IMR-90 (cell line): Measurements from ENCODE around the gene PDE11A. TPM values are rescaled to one million over a fixed set of nuclear protein-coding genes. Genes with fewer than 3 reads are reported as not detected.
"Not testable (repeated sequence)": the region's sequence is repeated elsewhere in the genome, so short reads cannot be mapped to it uniquely, and the experiment has no call there.

Experiments
- ATAC-seq: fragments of 200-7000 bp; cut with Tn5 transposase; 2 replicates; pipeline ENCODE4 v1.9.1; 2020; ENCODE audit warnings: low read depth, mild to moderate bottlenecking, moderate library complexity
- BruUV-seq: library from RNA; stranded (reverse); fragments of 400-500 nt; replicated peaks from 2 replicates; lab custom pipeline; 2021; lab: Mats Ljungman, UMichigan
- CTCF ChIA-PET: fragments of 300-600 bp; formaldehyde crosslinking; extraction: SDS; loops from one replicate; lab custom pipeline; 2021; ENCODE audit warnings: antibody characterized with exemption; lab: Yijun Ruan, JAX
- POLR2A ChIA-PET: fragments of 300-600 bp; sonication (Branson Sonifier 250); formaldehyde crosslinking; loops from one replicate; lab custom pipeline; 2022; ENCODE audit warnings: antibody characterized with exemption; ENCODE audit not compliant: unreplicated experiment; lab: Charles Lee
- DNase-seq: peaks from one replicate; pipeline ENCODE4 v3.0.0; 2013
- H2AFZ ChIP-seq: replicated peaks from 2 replicates; pipeline ENCODE3; 2013; ENCODE audit warnings: low read length, mild to moderate bottlenecking; ENCODE audit not compliant: poor library complexity
- H2AK5ac ChIP-seq: 2 replicates; pipeline ENCODE4 v1.6.1; 2013; ENCODE audit warnings: low read depth, low read length, inconsistent platforms
- H2AK9ac ChIP-seq: replicated peaks from 2 replicates; pipeline ENCODE3; 2013; ENCODE audit warnings: mild to moderate bottlenecking, low read depth, low read length, moderate library complexity; ENCODE audit not compliant: poor library complexity
- H2BK120ac ChIP-seq: 2 replicates; pipeline ENCODE4 v1.6.1; 2013; ENCODE audit warnings: low read depth, low read length, inconsistent platforms
- H2BK15ac ChIP-seq: 3 replicates; pipeline ENCODE4 v1.6.1; 2013; ENCODE audit warnings: low read depth, low read length, inconsistent platforms
- H2BK20ac ChIP-seq: 2 replicates; pipeline ENCODE4 v1.6.1; 2013; ENCODE audit warnings: low read depth, mild to moderate bottlenecking, inconsistent platforms, low read length, moderate library complexity
- H2BK5ac ChIP-seq: 2 replicates; pipeline ENCODE4 v1.6.1; 2013; ENCODE audit warnings: mild to moderate bottlenecking, low read depth, low read length, inconsistent platforms; ENCODE audit not compliant: poor library complexity, severe bottlenecking
- H3K14ac ChIP-seq: replicated peaks from 2 replicates; pipeline ENCODE4 v1.6.1; 2013; ENCODE audit warnings: low read depth, low read length, inconsistent platforms
- H3K18ac ChIP-seq: 2 replicates; pipeline ENCODE4 v1.6.1; 2013; ENCODE audit warnings: low read depth, low read length, control low read depth
- H3K23ac ChIP-seq: 2 replicates; pipeline ENCODE4 v1.6.1; 2013; ENCODE audit warnings: low read depth, low read length, inconsistent platforms
- H3K27ac ChIP-seq: 2 replicates; pipeline ENCODE4 v1.5.1; 2013; ENCODE audit warnings: mild to moderate bottlenecking, control low read depth, low read length; ENCODE audit not compliant: insufficient read depth
- H3K27me3 ChIP-seq: 2 replicates; pipeline ENCODE4 v1.6.1; 2013; ENCODE audit warnings: low read length; ENCODE audit not compliant: control insufficient read depth, insufficient read depth
- H3K36me3 ChIP-seq: 2 replicates; pipeline ENCODE4 v1.6.1; 2013; ENCODE audit warnings: low read length, mixed read lengths; ENCODE audit not compliant: control insufficient read depth, insufficient read depth
- H3K4ac ChIP-seq: 2 replicates; pipeline ENCODE4 v1.6.1; 2013; ENCODE audit warnings: low read depth, low read length, inconsistent platforms
- H3K4me1 ChIP-seq: 2 replicates; pipeline ENCODE4 v1.6.1; 2013; ENCODE audit warnings: low read length, mixed read lengths; ENCODE audit not compliant: control insufficient read depth, insufficient read depth
- H3K4me2 ChIP-seq: 2 replicates; pipeline ENCODE4 v1.6.1; 2013; ENCODE audit warnings: low read depth, mild to moderate bottlenecking, control low read depth, low read length, moderate library complexity
- H3K4me3 ChIP-seq: 2 replicates; pipeline ENCODE4 v1.5.1; 2013; ENCODE audit warnings: low read depth, mild to moderate bottlenecking, control low read depth, low read length, moderate library complexity; ENCODE audit not compliant: insufficient read depth
- H3K56ac ChIP-seq: 2 replicates; pipeline ENCODE4 v1.6.1; 2013; ENCODE audit warnings: low read length, inconsistent platforms; ENCODE audit not compliant: insufficient read depth; ENCODE audit errors: extremely low read depth
- H3K79me1 ChIP-seq, 2 experiments: 2 replicates each; pipeline ENCODE4 v1.6.1; 2013; ENCODE audit warnings: low read length in 2 of 2, inconsistent platforms in 1 of 2, low read depth in 1 of 2
- H3K9ac ChIP-seq: 2 replicates; pipeline ENCODE4 v1.6.1; 2013; ENCODE audit warnings: low read depth, low read length, control low read depth
- H3K9me1 ChIP-seq: 2 replicates; pipeline ENCODE4 v1.6.1; 2013; ENCODE audit warnings: low read length, inconsistent platforms; ENCODE audit not compliant: insufficient read depth
- H3K9me3 ChIP-seq: 2 replicates; pipeline ENCODE4 v1.6.1; 2013; ENCODE audit warnings: low read length; ENCODE audit not compliant: control insufficient read depth, insufficient read depth
- H4K20me1 ChIP-seq: 2 replicates; pipeline ENCODE4 v1.6.1; 2013; ENCODE audit warnings: low read length, inconsistent platforms; ENCODE audit not compliant: insufficient read depth
- H4K5ac ChIP-seq: 2 replicates; pipeline ENCODE4 v1.6.1; 2013; ENCODE audit warnings: mild to moderate bottlenecking, low read depth, low read length, control low read depth
- H4K8ac ChIP-seq, 2 experiments: 2 replicates each; pipeline ENCODE4 v1.6.1; 2013; ENCODE audit warnings: low read depth in 2 of 2, low read length in 2 of 2, control low read depth in 1 of 2, inconsistent platforms in 1 of 2
- H4K91ac ChIP-seq: 2 replicates; pipeline ENCODE4 v1.6.1; 2013; ENCODE audit warnings: low read depth, low read length, inconsistent platforms; ENCODE audit not compliant: insufficient read depth
- dilution Hi-C: fragments of 300-500 bp; cut with HindIII; formaldehyde crosslinking; loops from one replicate; pipeline ENCODE4 v1.14.3; 2018; ENCODE audit warnings: low sequenced_read_pairs; ENCODE audit not compliant: unreplicated experiment
- in situ Hi-C: fragments of 300-500 bp; cut with MboI; formaldehyde crosslinking; loops from 3 replicates; pipeline ENCODE4 v1.14.3; 2019; ENCODE audit warnings: low sequenced_read_pairs, inconsistent platforms, mixed read lengths
- intact Hi-C: fragments of 100-400 bp; cut with micrococcal nuclease; formaldehyde crosslinking; loops from 2 replicates; pipeline ENCODE4 v1.10.0; 2022
- polyA plus RNA-seq, 3 experiments: library from polyadenylated mRNA; depleted of rRNA; stranded (reverse); fragments of >200 nt; gene quantifications; 2 replicates each; pipeline ENCODE4 v1.2.3, GENCODE V29; 2012; ENCODE audit warnings: low replicate concordance in 1 of 3
- total RNA-seq: library from RNA; depleted of rRNA; stranded (reverse); fragments of >200 nt; gene quantifications from 2 replicates; pipeline ENCODE4 v1.2.3, GENCODE V29; 2012

The PDE11A gene
- total and polyA plus RNA-seq, 2 of the 4 experiments (the other 2 are of a cell fraction): 0.21 to 0.72 TPM

DNA sequence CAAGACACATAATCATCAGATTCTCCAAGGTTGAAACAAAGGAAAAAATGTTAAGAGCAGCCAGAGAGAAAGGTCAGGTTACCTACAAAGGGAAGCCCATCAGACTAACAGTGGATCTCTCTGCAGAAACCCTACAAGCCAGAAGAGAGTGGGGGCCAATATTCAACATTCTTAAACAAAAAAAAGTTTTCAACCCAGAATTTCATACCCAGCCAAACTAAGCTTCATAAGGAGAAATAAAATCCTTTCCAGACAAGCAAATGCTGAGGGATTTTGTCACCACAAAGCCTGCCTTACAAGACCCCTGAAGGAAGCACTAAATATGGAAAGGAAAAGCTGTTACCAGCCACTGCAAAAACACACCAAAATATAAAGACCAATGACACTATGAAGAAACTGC lies 39.0 kb downstream of the PDE11A start:
- H2BK120ac ChIP-seq, H3K14ac ChIP-seq, BruUV-seq, H4K8ac ChIP-seq, CTCF ChIA-PET, H2BK15ac ChIP-seq, H3K9me1 ChIP-seq, H4K5ac ChIP-seq, H3K56ac ChIP-seq, H2BK20ac ChIP-seq, H2AK9ac ChIP-seq, dilution Hi-C loops, in situ Hi-C loops, H3K79me1 ChIP-seq, H2AFZ ChIP-seq, H3K4me1 ChIP-seq, intact Hi-C loops, H3K36me3 ChIP-seq, H3K18ac ChIP-seq, H3K27ac ChIP-seq, POLR2A ChIA-PET, H3K4ac ChIP-seq, H3K9ac ChIP-seq, H2AK5ac ChIP-seq, H3K9me3 ChIP-seq, H4K20me1 ChIP-seq, H3K27me3 ChIP-seq, ATAC-seq, H4K91ac ChIP-seq, H3K4me2 ChIP-seq, DNase-seq, H3K4me3 ChIP-seq, H2BK5ac ChIP-seq, H3K23ac ChIP-seq: not testable (repeated sequence)
